Dedifferentiated amniotic fluid mesenchymal stem cell (primary cell): ENCODE results near the gene ST6GALNAC3.
A peak's percentile ranks its signal among the peaks of the same experiment; 100 is the strongest.
"Not testable (repeated sequence)": the region's sequence is repeated elsewhere in the genome, so short reads cannot be mapped to it uniquely, and the experiment has no call there.

Experiments
- DNase-seq: peaks from one replicate; pipeline ENCODE4 v3.0.0-alpha.2; 2016; ENCODE audit errors: extremely low spot score

The ST6GALNAC3 gene

GRCh38 chr1:76635784-76636183 lies 561.2 kb downstream of the ST6GALNAC3 start:
- peak; percentile 54 for DNase-seq

DNA sequence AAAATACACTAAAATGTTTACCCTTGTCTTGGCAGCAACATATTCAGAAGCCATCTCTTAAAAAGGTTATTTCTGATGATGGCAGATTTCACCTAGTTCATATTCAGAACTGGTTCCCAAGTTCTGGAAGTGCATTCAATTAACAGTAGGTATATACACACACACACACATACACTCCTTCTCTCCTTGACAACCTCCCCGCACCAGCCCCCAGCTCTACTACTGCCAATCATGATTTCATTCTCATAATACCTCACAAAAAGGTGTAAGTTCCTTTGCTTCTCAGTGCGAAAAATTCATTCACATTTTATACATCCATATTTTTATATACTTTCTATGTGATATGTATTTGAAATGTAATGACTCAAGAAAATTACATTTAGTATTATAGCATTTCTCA lies 564.6 kb downstream of the ST6GALNAC3 start:
- DNase-seq, result no peak

DNA sequence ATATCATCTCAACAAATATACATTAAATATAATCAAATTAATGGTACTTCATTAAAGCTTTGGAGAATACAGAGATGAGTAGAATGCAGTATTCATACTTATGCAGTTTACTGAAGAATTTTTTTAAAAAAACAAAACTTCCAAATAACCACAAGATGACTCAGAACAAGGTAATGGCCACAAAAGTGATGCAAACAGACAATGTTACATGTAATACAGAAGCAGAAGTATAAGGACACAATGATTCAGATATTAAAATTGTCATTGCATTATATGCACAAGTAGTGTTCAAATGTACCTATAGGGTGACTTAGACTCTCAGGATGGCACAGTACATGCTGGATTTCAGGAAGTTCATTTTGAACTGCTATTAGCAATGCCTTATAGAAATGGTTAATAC lies 565.5 kb downstream of the ST6GALNAC3 start:
- DNase-seq, result peak; percentile 84

DNA sequence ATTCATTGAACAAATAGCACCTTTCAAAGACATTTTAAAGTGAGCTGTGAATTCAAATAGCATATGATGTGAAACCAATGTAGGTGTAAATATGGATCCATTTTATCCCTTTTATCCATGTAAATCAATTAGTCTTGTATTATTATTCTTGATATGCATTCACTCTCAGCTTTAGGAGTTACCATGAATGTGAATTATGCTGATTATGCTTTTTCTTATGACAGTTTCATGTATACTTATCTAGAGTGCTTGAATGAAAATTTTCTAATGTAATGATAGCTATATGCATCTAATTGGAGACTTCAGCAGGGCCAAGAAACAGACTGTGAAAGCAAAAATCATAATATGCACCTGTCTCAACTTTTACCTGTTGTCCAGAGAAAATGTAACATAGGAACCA lies 566.2 kb downstream of the ST6GALNAC3 start:
- no peak for DNase-seq

DNA sequence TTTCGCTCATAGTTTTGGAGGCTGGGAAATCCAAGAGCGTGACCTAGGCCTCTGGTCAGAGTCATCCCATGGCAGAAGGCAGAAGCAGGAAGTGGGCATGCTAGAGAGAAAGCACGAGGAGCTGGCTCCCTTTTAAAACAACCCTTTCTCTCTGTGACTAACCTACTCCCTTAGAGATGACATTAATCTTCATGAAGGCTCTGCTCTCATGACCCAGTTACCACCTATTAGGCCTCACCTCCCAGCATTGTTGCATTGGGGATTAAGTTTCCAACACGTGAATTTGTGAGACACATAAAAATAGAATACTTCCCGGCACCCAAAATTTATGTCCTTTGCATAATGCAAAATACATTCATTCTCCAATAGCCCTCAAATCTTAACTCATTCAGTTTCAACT lies 569.6 kb downstream of the ST6GALNAC3 start:
- DNase-seq, result no peak

DNA sequence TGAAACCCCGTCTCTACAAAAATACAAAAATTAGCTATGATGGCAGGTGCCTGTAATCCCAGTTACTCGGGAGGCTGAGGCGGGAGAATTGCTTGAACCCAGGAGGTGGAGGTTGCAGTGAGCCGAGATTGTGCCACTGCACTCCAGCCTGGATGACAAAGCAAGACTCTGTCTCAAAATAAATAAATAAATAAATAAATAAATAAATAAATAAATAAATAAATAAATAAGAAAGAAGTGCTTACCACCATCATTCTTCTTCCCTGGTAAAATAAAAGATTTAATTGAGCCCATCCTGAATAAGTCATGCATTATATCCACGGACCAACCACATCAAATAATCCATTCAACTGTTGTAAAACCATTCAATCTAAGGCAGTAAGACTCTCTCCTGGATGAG lies 578.3 kb downstream of the ST6GALNAC3 start:
- DNase-seq, result not testable (repeated sequence)

- DNase-seq, result no peak
These were observed 583.1 kb downstream of the ST6GALNAC3 start for GRCh38 chr1:76657623-76658022.

- DNase-seq, result peak; percentile 66
These were observed 584.8 kb downstream of the ST6GALNAC3 start for GRCh38 chr1:76659171-76659940.

DNA sequence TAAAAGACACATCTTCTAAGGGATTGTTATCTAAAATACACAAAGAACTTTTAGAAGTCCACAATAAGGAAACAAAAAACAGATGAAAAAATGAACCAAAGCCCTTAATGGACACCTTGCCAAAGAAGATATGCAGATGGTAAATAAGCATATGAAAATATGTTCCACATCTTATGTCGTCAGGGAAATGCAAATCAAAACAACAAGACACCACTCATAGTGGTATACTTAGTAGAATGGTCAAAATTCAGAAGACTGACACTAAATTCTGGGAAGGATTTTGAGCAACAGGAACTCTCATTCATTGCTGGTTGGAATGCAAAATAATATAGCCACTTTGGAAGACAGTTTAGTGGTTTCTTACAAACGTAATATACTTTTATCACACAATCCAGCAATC lies 587.0 kb downstream of the ST6GALNAC3 start:
- no peak for DNase-seq

DNA sequence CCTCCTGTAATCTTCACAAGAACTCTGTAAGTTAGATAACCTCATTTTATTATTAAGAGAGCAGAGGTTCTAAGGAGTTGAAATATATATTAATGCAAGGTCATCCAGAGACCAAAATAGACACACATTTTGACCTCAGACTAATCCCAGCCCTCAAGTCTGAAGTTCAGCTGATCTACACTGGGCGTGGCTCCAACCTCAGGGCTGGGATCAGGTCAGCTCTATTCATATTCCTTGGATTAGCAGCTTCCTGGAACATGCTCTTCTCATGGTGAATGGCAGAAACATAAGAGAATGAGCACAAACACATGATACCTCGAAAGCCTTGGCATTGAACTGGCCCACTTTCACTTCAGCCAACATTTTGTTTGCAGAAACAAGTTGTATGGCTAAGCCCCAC lies 592.0 kb downstream of the ST6GALNAC3 start:
- no peak for DNase-seq

DNA sequence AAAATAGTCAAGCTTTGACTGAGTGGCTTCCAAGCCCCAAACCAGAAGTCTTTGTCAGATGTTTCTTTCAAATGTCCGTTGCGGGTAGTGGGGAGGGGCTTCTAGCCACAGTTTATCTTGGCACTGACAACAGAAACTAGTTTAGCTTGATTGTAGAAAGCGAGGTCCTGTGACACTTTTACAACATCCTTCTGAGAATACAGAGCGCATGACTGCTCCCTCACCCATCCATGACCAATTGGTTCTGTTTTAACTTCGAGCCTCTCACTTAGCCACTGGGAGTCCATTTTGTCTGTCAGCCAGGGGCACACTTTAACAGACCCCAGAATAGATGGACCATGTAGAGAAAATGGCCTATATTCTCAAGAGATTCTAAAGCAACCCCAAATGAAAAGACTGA lies 593.5 kb downstream of the ST6GALNAC3 start:
- DNase-seq, result no peak

- DNase-seq, result no peak
These were observed 594.6 kb downstream of the ST6GALNAC3 start for GRCh38 chr1:76669131-76669530.

GRCh38 chr1:76669624-76670315 lies 595.2 kb downstream of the ST6GALNAC3 start:
- no peak for DNase-seq

DNA sequence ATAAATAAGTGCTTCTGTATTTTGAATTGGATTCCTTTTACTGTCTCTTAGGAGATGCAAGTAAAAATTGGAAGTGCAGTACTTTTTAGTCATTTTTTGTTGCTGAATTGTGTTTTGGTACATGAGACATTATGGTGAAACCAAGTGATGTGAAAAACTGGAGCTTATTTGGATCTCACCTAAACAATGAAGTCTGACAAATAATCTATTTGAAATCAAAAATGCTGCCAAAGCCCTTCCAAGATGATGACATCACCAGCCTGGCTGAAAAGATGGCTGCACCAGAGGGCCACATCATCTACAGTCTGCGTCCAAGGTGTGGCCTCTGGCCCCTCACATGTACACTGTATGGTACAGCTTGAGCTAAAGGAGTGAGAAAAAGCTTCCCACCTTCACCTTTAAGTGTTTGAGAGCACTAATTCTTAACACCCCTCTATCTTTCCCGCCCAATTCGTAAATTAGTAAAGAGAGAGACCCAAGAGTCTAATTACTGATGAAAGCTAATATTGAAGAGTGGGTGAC lies 600.2 kb downstream of the ST6GALNAC3 start:
- no peak for DNase-seq

DNA sequence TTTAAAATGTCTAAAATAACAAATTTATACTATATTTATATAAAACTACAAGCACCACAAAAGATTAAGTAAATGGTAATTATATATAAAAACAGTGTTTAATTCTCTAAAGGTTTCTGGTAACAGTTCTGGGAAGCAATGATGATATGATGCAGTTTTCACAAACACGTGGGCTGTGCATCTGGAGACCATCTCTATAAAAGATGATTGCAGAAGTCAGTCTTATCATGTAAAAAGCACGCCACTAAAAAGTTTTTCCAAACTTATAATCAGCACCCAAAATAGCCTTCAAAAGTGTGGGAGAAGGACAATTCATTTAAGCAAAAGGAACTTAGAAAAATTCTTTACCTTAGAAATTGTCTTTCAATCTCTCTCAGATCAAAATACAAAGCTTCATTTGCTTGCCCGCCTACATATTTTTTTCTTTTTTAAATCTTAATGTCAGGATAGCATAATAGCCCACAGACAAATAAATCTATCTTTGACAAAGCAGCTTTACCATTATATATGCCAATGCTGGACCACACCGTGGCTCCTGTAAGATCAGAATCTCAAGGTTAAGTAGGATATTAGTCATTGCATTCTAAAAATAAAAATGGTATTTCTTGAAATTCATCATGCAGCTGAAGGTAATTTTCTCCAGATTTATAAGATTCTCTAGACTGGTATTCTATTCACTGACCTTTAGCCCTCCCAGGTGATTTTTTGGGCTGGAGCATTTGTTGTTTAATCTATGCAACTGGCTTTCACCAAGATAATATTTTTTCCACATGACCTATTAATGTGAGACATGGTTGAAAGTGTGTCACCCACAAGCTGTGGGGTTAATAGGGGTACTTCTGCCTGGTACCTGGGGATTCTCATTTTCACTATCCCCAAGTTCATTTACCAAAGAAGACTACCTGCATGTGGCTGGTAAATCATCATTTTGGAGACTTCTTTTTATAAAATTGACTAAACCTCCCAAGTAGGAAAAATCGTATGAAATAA lies 603.2 kb downstream of the ST6GALNAC3 start:
- DNase-seq, result no peak

DNA sequence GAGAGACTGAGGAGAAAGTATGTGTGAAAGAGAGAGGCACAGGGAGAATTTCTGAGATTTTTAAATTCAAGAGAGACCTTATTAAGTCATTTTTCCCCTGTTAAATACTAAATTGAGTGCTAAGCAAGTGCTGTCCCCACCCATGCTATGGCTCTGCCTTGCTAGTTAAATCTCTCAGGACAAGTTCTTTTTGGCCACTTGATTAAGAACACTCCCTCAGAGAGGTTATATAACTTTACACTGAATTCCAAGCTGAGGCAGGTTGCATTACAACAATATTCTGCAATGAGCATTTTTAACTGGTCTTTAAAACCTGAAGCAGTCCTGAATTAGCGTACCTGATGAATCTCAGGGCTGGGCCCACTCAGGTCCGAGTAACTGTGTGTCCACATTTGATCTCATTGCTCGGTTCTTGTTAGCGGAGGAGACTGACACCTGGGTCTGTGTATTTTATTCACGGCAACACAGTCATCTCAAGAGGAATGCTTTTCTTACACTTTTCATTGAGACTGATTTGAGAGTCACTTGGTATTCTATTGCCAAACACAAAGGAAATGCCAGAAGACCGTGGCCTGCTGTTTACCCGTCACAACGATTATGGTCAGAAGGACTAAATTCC lies 605.1 kb downstream of the ST6GALNAC3 start:
- DNase-seq, result no peak

DNA sequence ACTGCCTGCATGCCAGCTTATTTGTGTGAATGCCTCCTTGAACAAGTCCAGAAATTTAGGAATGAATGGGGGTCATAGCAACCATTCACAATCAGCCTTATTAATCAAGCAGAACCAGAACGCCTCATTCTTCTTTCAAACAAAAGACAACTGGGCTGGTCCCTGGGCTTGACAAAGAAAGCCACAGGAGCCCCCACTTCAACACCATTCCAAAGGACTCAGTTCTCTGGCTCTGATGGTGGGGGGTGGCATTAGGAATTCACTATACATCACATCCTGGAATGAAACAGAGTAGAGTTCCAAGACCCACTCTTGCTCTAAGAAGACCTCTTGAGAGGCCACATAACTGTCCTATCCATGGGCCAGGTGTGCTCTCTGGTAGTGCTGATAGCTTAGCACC lies 606.1 kb downstream of the ST6GALNAC3 start:
- no peak for DNase-seq

- no peak for DNase-seq
These were observed 607.6 kb downstream of the ST6GALNAC3 start for GRCh38 chr1:76682138-76682537.
